Measurements from ENCODE around the gene OR12D1. TPM values are rescaled to one million over a fixed set of nuclear protein-coding genes. Genes with fewer than 3 reads are reported as not detected.

OR12D1 gene
- polyA plus RNA-seq, 1 donor from 2014 or later = not detected

- H3K9ac ChIP-seq (ENCODE audit: low read length) = no peak within 1 kb of the TSS
- H3K4me3 ChIP-seq (ENCODE audit: low read length) = no peak within 1 kb of the TSS
- H3K27me3 ChIP-seq (ENCODE audit: insufficient read depth, low read depth, low read length) = no peaks in the 10 kb centered on the region
- no peak for TF ChIP-seq POLR2AphosphoS5 (IDR thresholded peaks at IDR 0.05)
- TF ChIP-seq, protein P1, sequence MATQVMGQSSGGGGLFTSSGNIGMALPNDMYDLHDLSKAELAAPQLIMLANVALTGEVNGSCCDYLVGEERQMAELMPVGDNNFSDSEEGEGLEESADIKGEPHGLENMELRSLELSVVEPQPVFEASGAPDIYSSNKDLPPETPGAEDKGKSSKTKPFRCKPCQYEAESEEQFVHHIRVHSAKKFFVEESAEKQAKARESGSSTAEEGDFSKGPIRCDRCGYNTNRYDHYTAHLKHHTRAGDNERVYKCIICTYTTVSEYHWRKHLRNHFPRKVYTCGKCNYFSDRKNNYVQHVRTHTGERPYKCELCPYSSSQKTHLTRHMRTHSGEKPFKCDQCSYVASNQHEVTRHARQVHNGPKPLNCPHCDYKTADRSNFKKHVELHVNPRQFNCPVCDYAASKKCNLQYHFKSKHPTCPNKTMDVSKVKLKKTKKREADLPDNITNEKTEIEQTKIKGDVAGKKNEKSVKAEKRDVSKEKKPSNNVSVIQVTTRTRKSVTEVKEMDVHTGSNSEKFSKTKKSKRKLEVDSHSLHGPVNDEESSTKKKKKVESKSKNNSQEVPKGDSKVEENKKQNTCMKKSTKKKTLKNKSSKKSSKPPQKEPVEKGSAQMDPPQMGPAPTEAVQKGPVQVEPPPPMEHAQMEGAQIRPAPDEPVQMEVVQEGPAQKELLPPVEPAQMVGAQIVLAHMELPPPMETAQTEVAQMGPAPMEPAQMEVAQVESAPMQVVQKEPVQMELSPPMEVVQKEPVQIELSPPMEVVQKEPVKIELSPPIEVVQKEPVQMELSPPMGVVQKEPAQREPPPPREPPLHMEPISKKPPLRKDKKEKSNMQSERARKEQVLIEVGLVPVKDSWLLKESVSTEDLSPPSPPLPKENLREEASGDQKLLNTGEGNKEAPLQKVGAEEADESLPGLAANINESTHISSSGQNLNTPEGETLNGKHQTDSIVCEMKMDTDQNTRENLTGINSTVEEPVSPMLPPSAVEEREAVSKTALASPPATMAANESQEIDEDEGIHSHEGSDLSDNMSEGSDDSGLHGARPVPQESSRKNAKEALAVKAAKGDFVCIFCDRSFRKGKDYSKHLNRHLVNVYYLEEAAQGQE (IDR thresholded peaks at IDR 0.05; ENCODE audit: borderline replicate concordance) = no peak
- no peak for TF ChIP-seq TAF1 (IDR thresholded peaks at IDR 0.05; ENCODE audit: low read depth)
- no peak for TF ChIP-seq EP300 (conservative IDR thresholded peaks at IDR 0.05; ENCODE audit: poor library complexity, severe bottlenecking)
- no peak for TF ChIP-seq EZH2 (IDR thresholded peaks at IDR 0.05; ENCODE audit: borderline replicate concordance, insufficient read depth, low read length, poor library complexity, severe bottlenecking)
- TF ChIP-seq SMC3 (conservative IDR thresholded peaks at IDR 0.05; ENCODE audit: poor library complexity) = no peak
- H3K36me3 ChIP-seq (ENCODE audit: insufficient read depth, low read length) = no peaks in the 10 kb centered on the region
- H3K79me2 ChIP-seq (replicated peaks; ENCODE audit: insufficient read depth, low read length) = no peaks in the 10 kb centered on the region
- H3K27ac ChIP-seq (ENCODE audit: low read length) = no peak within 1 kb of the TSS
- no peak within 1 kb of the TSS for H3K4me2 ChIP-seq (ENCODE audit: low read length)
- no peak within 1 kb of the TSS for H2AFZ ChIP-seq (ENCODE audit: low read depth, low read length)
- H3F3A ChIP-seq (ENCODE audit: insufficient read depth, low read length, poor library complexity, severe bottlenecking) = no peaks in the 10 kb centered on the region
- no peaks in the 10 kb centered on the region for H3K9me2 ChIP-seq (ENCODE audit: insufficient read depth, low read length)
- H4K20me1 ChIP-seq (ENCODE audit: insufficient read depth) = no peaks in the 10 kb centered on the region
- H3K9me3 ChIP-seq (ENCODE audit: low read length) = no peaks in the 10 kb centered on the region
Measured at GRCh38 chr6:29375191-29375590, 39.5 kb upstream of the OR12D1 start, which contains the start of gene OR12D3. Gene OR12D3, minus strand, starts transcription at chr6:29375291. Its CDS starts 4 bp downstream, at chr6:29375287.

DNA sequence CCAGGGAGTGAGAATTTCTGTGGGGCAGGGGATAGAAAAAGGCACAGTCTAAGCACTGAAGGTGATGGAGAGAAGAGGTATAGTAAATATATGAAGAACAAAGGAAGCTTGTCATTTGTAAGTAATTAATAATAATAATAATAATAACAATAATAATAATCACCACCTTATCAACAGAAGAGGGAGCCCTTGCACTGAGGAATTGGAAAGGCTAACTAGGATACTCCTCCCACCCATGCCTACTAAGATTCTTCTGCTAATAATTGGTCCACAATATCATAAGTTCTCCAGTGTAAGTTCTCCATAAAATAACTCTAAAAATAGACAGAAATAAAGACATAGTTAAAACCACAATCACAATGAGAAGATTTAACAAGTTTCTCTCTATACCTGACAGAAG is 38.7 kb upstream of the OR12D1 start:
- Histone ChIP-seq H3K36me3 (ENCODE audit: insufficient read depth, low read length) (no peaks in the 10 kb centered on the region), H3K9me2 (ENCODE audit: insufficient read depth, low read length) (no peaks in the 10 kb centered on the region), H3K9me3 (ENCODE audit: low read length) (no peaks in the 10 kb centered on the region), H3F3A (ENCODE audit: insufficient read depth, low read length, poor library complexity, severe bottlenecking) (no peaks in the 10 kb centered on the region), H3K27me3 (ENCODE audit: insufficient read depth, low read depth, low read length) (no peaks in the 10 kb centered on the region), H3K27ac (ENCODE audit: low read length) (no peak overlapping the region), H3K4me3 (ENCODE audit: low read length) (no peak overlapping the region), H3K79me2 (replicated peaks; ENCODE audit: insufficient read depth, low read length) (no peaks in the 10 kb centered on the region), H4K20me1 (ENCODE audit: insufficient read depth) (no peaks in the 10 kb centered on the region), H3K4me2 (ENCODE audit: low read length) (no peak overlapping the region), H3K9ac (ENCODE audit: low read length) (no peak overlapping the region), H2AFZ (ENCODE audit: low read depth, low read length) (no peak overlapping the region)
- peak; percentile 48 for TF ChIP-seq RAD21 (conservative IDR thresholded peaks at IDR 0.05)
- TF ChIP-seq, protein P1 (IDR thresholded peaks at IDR 0.05; ENCODE audit: borderline replicate concordance) = no peak
- TF ChIP-seq, protein P2, sequence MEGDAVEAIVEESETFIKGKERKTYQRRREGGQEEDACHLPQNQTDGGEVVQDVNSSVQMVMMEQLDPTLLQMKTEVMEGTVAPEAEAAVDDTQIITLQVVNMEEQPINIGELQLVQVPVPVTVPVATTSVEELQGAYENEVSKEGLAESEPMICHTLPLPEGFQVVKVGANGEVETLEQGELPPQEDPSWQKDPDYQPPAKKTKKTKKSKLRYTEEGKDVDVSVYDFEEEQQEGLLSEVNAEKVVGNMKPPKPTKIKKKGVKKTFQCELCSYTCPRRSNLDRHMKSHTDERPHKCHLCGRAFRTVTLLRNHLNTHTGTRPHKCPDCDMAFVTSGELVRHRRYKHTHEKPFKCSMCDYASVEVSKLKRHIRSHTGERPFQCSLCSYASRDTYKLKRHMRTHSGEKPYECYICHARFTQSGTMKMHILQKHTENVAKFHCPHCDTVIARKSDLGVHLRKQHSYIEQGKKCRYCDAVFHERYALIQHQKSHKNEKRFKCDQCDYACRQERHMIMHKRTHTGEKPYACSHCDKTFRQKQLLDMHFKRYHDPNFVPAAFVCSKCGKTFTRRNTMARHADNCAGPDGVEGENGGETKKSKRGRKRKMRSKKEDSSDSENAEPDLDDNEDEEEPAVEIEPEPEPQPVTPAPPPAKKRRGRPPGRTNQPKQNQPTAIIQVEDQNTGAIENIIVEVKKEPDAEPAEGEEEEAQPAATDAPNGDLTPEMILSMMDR (IDR thresholded peaks at IDR 0.05; ENCODE audit: poor library complexity, severe bottlenecking) = peak; percentile 36
- TF ChIP-seq SMC3 (conservative IDR thresholded peaks at IDR 0.05; ENCODE audit: poor library complexity) = no peak
- TF ChIP-seq POLR2AphosphoS5 (IDR thresholded peaks at IDR 0.05) = no peak
- no peak for TF ChIP-seq MXI1 (conservative IDR thresholded peaks at IDR 0.05; ENCODE audit: poor library complexity, severe bottlenecking)
- TF ChIP-seq EZH2 (IDR thresholded peaks at IDR 0.05; ENCODE audit: borderline replicate concordance, insufficient read depth, low read length, poor library complexity, severe bottlenecking) = no peak
- no peak for TF ChIP-seq EP300 (conservative IDR thresholded peaks at IDR 0.05; ENCODE audit: poor library complexity, severe bottlenecking)
